HL-60 (cell line): Measurements from ENCODE around the gene TRABD2B.

ENCODE experiments used
- CTCF ChIP-seq: IDR thresholded peaks from one replicate; pipeline ENCODE4 v1.5.1; 2011; ENCODE audit warnings: low read length, control low read depth, inconsistent platforms; ENCODE audit not compliant: insufficient read depth
- GABPA ChIP-seq: IDR thresholded peaks from 2 replicates; pipeline ENCODE4 v1.6.1; 2012; ENCODE audit warnings: low read depth
- POLR2AphosphoS5 ChIP-seq: IDR thresholded peaks from 2 replicates; pipeline ENCODE4 v1.6.1; 2012; ENCODE audit warnings: low read depth
- REST ChIP-seq: IDR thresholded peaks from 2 replicates; pipeline ENCODE4 v1.6.1; 2012; ENCODE audit warnings: low read depth; ENCODE audit not compliant: insufficient replicate concordance

GRCh38 chr1:47757226-47757975, 239.8 kb downstream of the TRABD2B start:
- TF ChIP-seq CTCF (no peak), REST (no peak), GABPA (no peak), POLR2AphosphoS5 (no peak)
